Vagina (tissue), 2 donors: Measurements from ENCODE around the gene COPS6.

Experiments
- POLR2A ChIP-seq, 2 donors: fragments of 450-650 bp; IDR thresholded peaks; one replicate each; pipeline ENCODE4 v1.6.1; 2017; ENCODE audit warnings: antibody characterized with exemption in 2 of 2, mild to moderate bottlenecking in 2 of 2, moderate library complexity in 2 of 2
- POLR2AphosphoS5 ChIP-seq, 2 donors: sonication (generic); formaldehyde crosslinking; IDR thresholded peaks; one replicate each; pipeline ENCODE4 v1.9.0; 2017; ENCODE audit warnings: antibody characterized with exemption in 2 of 2, mild to moderate bottlenecking in 2 of 2, low read depth in 1 of 2; ENCODE audit not compliant: insufficient read depth in 1 of 2
- TF ChIP-seq, protein P1 (sequence below), 3 experiments: fragments of 450-650 bp in 2 of 3; fragments of 200-600 bp in 1 of 3; sonication (generic) in 1 of 3; IDR thresholded peaks; one replicate each; pipeline ENCODE4 v1.5.1; 2017 to 2019; ENCODE audit warnings: antibody characterized with exemption in 3 of 3, mild to moderate bottlenecking in 2 of 3, moderate library complexity in 2 of 3

DNA sequence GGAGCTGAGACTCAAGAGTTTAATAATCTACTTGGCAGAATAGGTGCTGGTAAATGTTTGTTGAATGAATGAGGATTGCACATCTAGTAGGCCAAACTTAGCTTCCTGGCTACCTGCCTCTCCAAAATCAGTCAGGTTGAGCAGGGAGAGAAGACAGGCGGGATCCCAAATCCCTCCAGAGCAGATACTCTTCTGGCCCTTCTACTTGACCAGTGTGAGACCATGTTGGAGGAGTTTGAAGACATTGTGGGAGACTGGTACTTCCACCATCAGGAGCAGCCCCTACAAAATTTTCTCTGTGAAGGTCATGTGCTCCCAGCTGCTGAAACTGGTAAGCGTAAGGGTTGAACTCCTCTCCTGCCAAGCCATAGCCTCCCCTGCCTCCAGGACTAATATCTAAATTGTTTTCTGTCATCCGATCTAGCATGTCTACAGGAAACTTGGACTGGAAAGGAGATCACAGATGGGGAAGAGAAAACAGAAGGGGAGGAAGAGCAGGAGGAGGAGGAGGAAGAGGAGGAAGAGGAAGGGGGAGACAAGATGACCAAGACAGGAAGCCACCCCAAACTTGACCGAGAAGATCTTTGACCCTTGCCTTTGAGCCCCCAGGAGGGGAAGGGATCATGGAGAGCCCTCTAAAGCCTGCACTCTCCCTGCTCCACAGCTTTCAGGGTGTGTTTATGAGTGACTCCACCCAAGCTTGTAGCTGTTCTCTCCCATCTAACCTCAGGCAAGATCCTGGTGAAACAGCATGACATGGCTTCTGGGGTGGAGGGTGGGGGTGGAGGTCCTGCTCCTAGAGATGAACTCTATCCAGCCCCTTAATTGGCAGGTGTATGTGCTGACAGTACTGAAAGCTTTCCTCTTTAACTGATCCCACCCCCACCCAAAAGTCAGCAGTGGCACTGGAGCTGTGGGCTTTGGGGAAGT, 35.8 kb downstream of the COPS6 start:
- TF ChIP-seq POLR2AphosphoS5 (IDR thresholded peaks at IDR 0.05; ENCODE audit: insufficient read depth in 1 of 2, low read depth in 1 of 2) (no peak), POLR2A (IDR thresholded peaks at IDR 0.05) (no peak)
- TF ChIP-seq, protein P1, sequence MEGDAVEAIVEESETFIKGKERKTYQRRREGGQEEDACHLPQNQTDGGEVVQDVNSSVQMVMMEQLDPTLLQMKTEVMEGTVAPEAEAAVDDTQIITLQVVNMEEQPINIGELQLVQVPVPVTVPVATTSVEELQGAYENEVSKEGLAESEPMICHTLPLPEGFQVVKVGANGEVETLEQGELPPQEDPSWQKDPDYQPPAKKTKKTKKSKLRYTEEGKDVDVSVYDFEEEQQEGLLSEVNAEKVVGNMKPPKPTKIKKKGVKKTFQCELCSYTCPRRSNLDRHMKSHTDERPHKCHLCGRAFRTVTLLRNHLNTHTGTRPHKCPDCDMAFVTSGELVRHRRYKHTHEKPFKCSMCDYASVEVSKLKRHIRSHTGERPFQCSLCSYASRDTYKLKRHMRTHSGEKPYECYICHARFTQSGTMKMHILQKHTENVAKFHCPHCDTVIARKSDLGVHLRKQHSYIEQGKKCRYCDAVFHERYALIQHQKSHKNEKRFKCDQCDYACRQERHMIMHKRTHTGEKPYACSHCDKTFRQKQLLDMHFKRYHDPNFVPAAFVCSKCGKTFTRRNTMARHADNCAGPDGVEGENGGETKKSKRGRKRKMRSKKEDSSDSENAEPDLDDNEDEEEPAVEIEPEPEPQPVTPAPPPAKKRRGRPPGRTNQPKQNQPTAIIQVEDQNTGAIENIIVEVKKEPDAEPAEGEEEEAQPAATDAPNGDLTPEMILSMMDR (IDR thresholded peaks at IDR 0.05) = no peak
